K562 (cell line): ENCODE results near the gene LPIN2. TPM values are rescaled to one million over a fixed set of nuclear protein-coding genes. Genes with fewer than 3 reads are reported as not detected.

Source experiments
- EGR1 ChIP-seq: fragments of 450-650 bp; conservative IDR thresholded peaks from 2 replicates; pipeline ENCODE4 v1.6.1; 2017; ENCODE audit warnings: mild to moderate bottlenecking
- ETV6 ChIP-seq, 3 experiments: fragments of 150-350 bp in 1 of 3; sonication (generic) in 1 of 3; formaldehyde crosslinking in 1 of 3; IDR thresholded peaks; 2 replicates each; pipeline versions ENCODE4 v1.6.1 to v1.8.0; 2014 to 2022; ENCODE audit warnings: borderline replicate concordance in 2 of 3, low read depth in 2 of 3, antibody characterized with exemption in 1 of 3, low read length in 1 of 3, mild to moderate bottlenecking in 1 of 3, missing genetic modification reagents in 1 of 3
- FIP1L1 ChIP-seq: fragments of 200-400 bp; formaldehyde crosslinking; IDR thresholded peaks from 2 replicates; pipeline ENCODE4 v1.6.1; 2018; ENCODE audit warnings: mild to moderate bottlenecking, low read depth, low read length; ENCODE audit not compliant: poor library complexity, severe bottlenecking
- FOXK1 ChIP-seq: sonication (generic); formaldehyde crosslinking; IDR thresholded peaks from 2 replicates; pipeline ENCODE4 v1.8.0; 2022; ENCODE audit warnings: missing genetic modification reagents, mild to moderate bottlenecking, borderline replicate concordance
- FUS ChIP-seq: fragments of 200-400 bp; formaldehyde crosslinking; optimal IDR thresholded peaks from 2 replicates; pipeline ENCODE3; 2017; ENCODE audit warnings: low read depth, low read length
- HNRNPK ChIP-seq: fragments of 200-400 bp; formaldehyde crosslinking; IDR thresholded peaks from one replicate; pipeline ENCODE4 v1.6.1; 2018; ENCODE audit warnings: mild to moderate bottlenecking, low read depth, low read length; ENCODE audit not compliant: poor library complexity, severe bottlenecking
- KAT2B ChIP-seq: IDR thresholded peaks from one replicate; pipeline ENCODE4 v1.6.1; 2012; ENCODE audit warnings: low read depth, mild to moderate bottlenecking, control low read depth, inconsistent platforms, low read length, moderate library complexity
- KHSRP ChIP-seq: fragments of 450-650 bp; IDR thresholded peaks from 2 replicates; pipeline ENCODE4 v1.6.1; 2017
- LCOR ChIP-seq: sonication (generic); formaldehyde crosslinking; IDR thresholded peaks from 2 replicates; pipeline ENCODE4 v1.8.0; 2022; ENCODE audit warnings: mild to moderate bottlenecking, missing genetic modification reagents
- MECOM ChIP-seq: fragments of 250-450 bp; sonication (Bioruptor Pico); IDR thresholded peaks from 2 replicates; pipeline ENCODE4 v1.8.0; 2022; ENCODE audit warnings: inconsistent platforms
- MEF2D ChIP-seq: conservative IDR thresholded peaks from 2 replicates; pipeline ENCODE4 v1.6.1; 2016; ENCODE audit warnings: low read depth, missing genetic modification characterization, missing compliant biosample characterization
- MTA2 ChIP-seq: fragments of 450-650 bp; IDR thresholded peaks from 2 replicates; pipeline ENCODE4 v1.6.1; 2016; ENCODE audit warnings: low read depth
- MYNN ChIP-seq, 2 experiments: sonication (generic); formaldehyde crosslinking in 1 of 2; IDR thresholded peaks; 2 replicates each; pipeline versions ENCODE4 v1.5.0 to v1.6.1; 2016 to 2020; ENCODE audit warnings: antibody characterized with exemption in 1 of 2, missing genetic modification reagents in 1 of 2
- NEUROD1 ChIP-seq: fragments of 150-350 bp; IDR thresholded peaks from 2 replicates; pipeline ENCODE4 v1.6.1; 2014; ENCODE audit warnings: borderline replicate concordance, low read length, low read depth; ENCODE audit not compliant: partially characterized antibody
- NFRKB ChIP-seq: fragments of 450-650 bp; IDR thresholded peaks from 2 replicates; pipeline ENCODE4 v1.6.1; 2016; ENCODE audit warnings: low read depth
- NR1H2 ChIP-seq: sonication (generic); formaldehyde crosslinking; IDR thresholded peaks from 2 replicates; pipeline ENCODE4 v1.4.0; 2020; ENCODE audit warnings: mild to moderate bottlenecking, missing genetic modification reagents
- SRSF1 ChIP-seq: fragments of 200-400 bp; formaldehyde crosslinking; IDR thresholded peaks from 2 replicates; pipeline ENCODE4 v1.6.1; 2017; ENCODE audit warnings: mild to moderate bottlenecking, low read depth, low read length, moderate library complexity
- STAT5B ChIP-seq: fragments of 250-450 bp; sonication (Bioruptor Pico); IDR thresholded peaks from 2 replicates; pipeline ENCODE4 v1.8.0; 2021; ENCODE audit warnings: mild to moderate bottlenecking, inconsistent platforms
- TAF7 ChIP-seq: fragments of 450-650 bp; IDR thresholded peaks from 2 replicates; pipeline ENCODE4 v1.6.1; 2016; ENCODE audit warnings: missing genetic modification characterization, missing compliant biosample characterization
- ZKSCAN3 ChIP-seq: fragments of 250-450 bp; sonication (Bioruptor Pico); IDR thresholded peaks from 2 replicates; pipeline ENCODE4 v1.4.0; 2020
- ZNF146 ChIP-seq: IDR thresholded peaks from one replicate; pipeline ENCODE4 v1.6.1; 2018; ENCODE audit warnings: missing compliant biosample characterization; ENCODE audit not compliant: unreplicated experiment
- ZNF384 ChIP-seq: IDR thresholded peaks from 2 replicates; pipeline ENCODE4 v1.6.1; 2012; ENCODE audit warnings: low read depth, low read length, improper control_type of control experiment
- ZNF445 ChIP-seq: fragments of 250-450 bp; sonication (Bioruptor Pico); IDR thresholded peaks from 2 replicates; pipeline ENCODE4 v1.4.0; 2020; ENCODE audit warnings: low read depth, mild to moderate bottlenecking, moderate library complexity
- ZNF696 ChIP-seq: fragments of 250-450 bp; sonication (Bioruptor Pico); conservative IDR thresholded peaks from 2 replicates; pipeline ENCODE4 v1.4.0; 2020; ENCODE audit warnings: mild to moderate bottlenecking, moderate library complexity
- polyA plus RNA-seq, 8 experiments: library from polyadenylated mRNA; depleted of rRNA in 4 of 8; stranded (reverse) in 5 of 8; unstranded in 3 of 8; fragments of >200 nt; fragmentation: Nextera tagmentation in 2 of 8; fragmentation: Illumina TruSeq in 1 of 8; extraction: Ambion mirVana in 2 of 8; extraction: Trizol in 1 of 8; gene quantifications; 2 replicates each; pipeline versions ENCODE4 v1.2.1 to v1.2.3, GENCODE V29; 2011 to 2014; ENCODE audit warnings: inconsistent platforms in 1 of 8, missing spikeins in 1 of 8
- total RNA-seq, 7 experiments: library from RNA; depleted of rRNA in 6 of 7; stranded (reverse); fragments of >200 nt in 6 of 7; fragmentation: Illumina TruSeq in 2 of 7; extraction: Trizol in 2 of 7; gene quantifications; 2 replicates each; pipeline versions ENCODE4 v1.2.1 to v1.2.3, GENCODE V29; 2011 to 2021; ENCODE audit warnings: low replicate concordance in 1 of 7
- TF ChIP-seq, protein P1 (sequence below): fragments of 450-650 bp; formaldehyde crosslinking; IDR thresholded peaks from 2 replicates; pipeline ENCODE4 v1.4.0; 2020; ENCODE audit warnings: mild to moderate bottlenecking
- TF ChIP-seq, protein P2 (sequence below): sonication (generic); formaldehyde crosslinking; IDR thresholded peaks from 2 replicates; pipeline ENCODE4 v1.8.0; 2022; ENCODE audit warnings: mild to moderate bottlenecking, missing genetic modification reagents

LPIN2 gene
- total and polyA plus RNA-seq, 9 of the 15 experiments (the other 6 are each of a cell fraction or from before 2014, with no cell fraction given) = 5.2 to 34.8 (median 24.6) TPM

DNA sequence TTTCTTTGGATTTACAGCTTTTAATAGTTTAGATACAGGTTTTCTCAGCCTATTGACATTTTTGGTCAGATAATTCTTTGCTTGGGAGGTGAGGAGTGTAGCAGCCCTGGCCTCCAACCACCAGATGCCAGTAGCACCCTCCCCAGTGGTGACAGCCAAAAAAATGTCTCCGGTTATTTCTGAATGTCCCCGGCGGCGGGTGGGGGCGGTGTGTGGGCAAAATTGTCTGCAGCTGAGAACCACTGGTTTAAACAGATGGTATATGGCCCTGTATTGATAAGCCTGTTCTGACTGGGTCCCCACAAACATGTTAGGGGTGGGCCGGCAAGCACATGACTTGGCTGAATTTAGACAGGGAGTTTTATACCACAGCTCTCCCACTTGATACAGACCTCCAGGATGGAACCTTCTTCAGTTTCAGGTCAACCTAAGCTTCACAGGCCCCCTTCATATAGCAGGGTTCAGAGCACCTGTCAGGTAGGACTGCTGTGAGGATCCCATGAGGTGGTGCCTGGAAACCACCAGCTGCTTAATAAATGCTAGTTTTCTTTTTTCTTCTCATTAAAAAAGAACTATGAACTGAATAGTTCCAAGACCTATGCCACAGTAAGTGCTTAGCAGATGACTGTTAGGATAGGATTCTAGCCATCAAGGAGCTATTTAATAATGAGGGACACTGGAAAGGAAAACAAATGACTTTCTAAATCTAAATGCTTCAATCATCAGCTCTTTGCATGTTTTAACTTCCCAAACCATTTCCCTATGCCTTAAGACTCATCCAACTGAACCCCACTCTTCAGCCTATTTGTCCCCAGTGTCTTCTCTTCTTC is 18.1 kb downstream of the LPIN2 start (continued):
- TF ChIP-seq MECOM (CRISPR knock-in tag) (0 out of 2 replicates have a peak, but pooled peaks have one; percentile 26), HNRNPK (no peak), EGR1 (peak; percentile 87), MTA2 (peak; percentile 33; the same call in 1 of the 2 replicates), LCOR (CRISPR knock-in tag) (peak; percentile 80; the same call in 1 of the 2 replicates), MEF2D (0 out of 2 replicates have a peak, but pooled peaks have one; percentile 26), NFRKB (no peak), FIP1L1 (no peak), ZNF696 (no peak), STAT5B (CRISPR knock-in tag) (no peak), ZNF146 (CRISPR knock-in tag) (no peak), NEUROD1 (peak; percentile 38), FOXK1 (CRISPR knock-in tag) (no peak), ZNF384 (peak; percentile 93), KHSRP (no peak), ETV6 (IDR thresholded peaks at IDR 0.05; ENCODE audit: borderline replicate concordance in 1 of 2, low read depth in 2 of 2, low read length in 1 of 2) (no peak), ETV6 (CRISPR knock-in tag; IDR thresholded peaks at IDR 0.05; ENCODE audit: borderline replicate concordance) (no peak), MYNN (IDR thresholded peaks at IDR 0.05) (peak; percentile 80; the same call in 1 of the 2 replicates), MYNN (CRISPR knock-in tag; IDR thresholded peaks at IDR 0.05) (no peak), ZNF445 (CRISPR knock-in tag) (no peak), KAT2B (no peak), SRSF1 (no peak), NR1H2 (no peak), TAF7 (no peak), FUS (no peak), ZKSCAN3 (CRISPR knock-in tag) (no peak)
- TF ChIP-seq, protein P1, sequence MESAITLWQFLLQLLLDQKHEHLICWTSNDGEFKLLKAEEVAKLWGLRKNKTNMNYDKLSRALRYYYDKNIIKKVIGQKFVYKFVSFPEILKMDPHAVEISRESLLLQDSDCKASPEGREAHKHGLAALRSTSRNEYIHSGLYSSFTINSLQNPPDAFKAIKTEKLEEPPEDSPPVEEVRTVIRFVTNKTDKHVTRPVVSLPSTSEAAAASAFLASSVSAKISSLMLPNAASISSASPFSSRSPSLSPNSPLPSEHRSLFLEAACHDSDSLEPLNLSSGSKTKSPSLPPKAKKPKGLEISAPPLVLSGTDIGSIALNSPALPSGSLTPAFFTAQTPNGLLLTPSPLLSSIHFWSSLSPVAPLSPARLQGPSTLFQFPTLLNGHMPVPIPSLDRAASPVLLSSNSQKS (CRISPR knock-in tag) = no peak
- TF ChIP-seq, protein P2, sequence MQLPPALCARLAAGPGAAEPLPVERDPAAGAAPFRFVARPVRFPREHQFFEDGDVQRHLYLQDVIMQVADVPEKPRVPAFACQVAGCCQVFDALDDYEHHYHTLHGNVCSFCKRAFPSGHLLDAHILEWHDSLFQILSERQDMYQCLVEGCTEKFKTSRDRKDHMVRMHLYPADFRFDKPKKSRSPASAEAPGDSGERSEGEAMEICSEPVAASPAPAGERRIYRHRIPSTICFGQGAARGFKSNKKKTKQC (CRISPR knock-in tag) = no peak
